K562 (cell line): ENCODE data around the gene NELFA. TPM values are rescaled to one million over a fixed set of nuclear protein-coding genes. Genes with fewer than 3 reads are reported as not detected.

Experiments used
- ATAC-seq: fragments of 200-7000 bp; cut with Tn5 transposase; 3 replicates; pipeline ENCODE4 v1.9.1; 2020; ENCODE audit warnings: moderate library complexity
- BruUV-seq: library from RNA; stranded (reverse); fragments of 400-500 nt; replicated peaks from 2 replicates; lab custom pipeline; 2021; lab: Mats Ljungman, UMichigan
- CTCF ChIA-PET: fragments of 300-600 bp; formaldehyde crosslinking; extraction: SDS; loops from one replicate; lab custom pipeline; 2021; ENCODE audit warnings: low intra/inter-chr PET ratio; lab: Yijun Ruan, JAX
- POLR2A ChIA-PET: fragments of 300-600, 350-650 bp; sonication (Branson Sonifier 250); formaldehyde crosslinking; extraction: SDS; loops from one replicate; lab custom pipeline; 2021; ENCODE audit warnings: antibody characterized with exemption, inconsistent platforms; lab: Yijun Ruan, JAX
- DNase-seq, 4 experiments: peaks; one replicate each; pipeline versions ENCODE4 v3.0.0 to v3.0.0-alpha.2; 2011 to 2018; ENCODE audit warnings: low spot score in 3 of 4, mixed read lengths in 3 of 4; ENCODE audit errors: extremely low read depth in 1 of 4
- FAIRE-seq: peaks from 2 replicates; lab custom pipeline; 2011; peaks lifted over from hg19 to GRCh38; lab: Jason Lieb, UNC
- H2AFZ ChIP-seq: 2 replicates; pipeline ENCODE4 v1.6.0; 2011; ENCODE audit warnings: low read depth, low read length, control low read depth, inconsistent platforms
- H3K27ac ChIP-seq: fragments of 200-600 bp; 3 replicates; pipeline ENCODE4 v1.8.0; 2011; ENCODE audit warnings: low read depth, mild to moderate bottlenecking, control low read depth, inconsistent platforms, low read length, moderate library complexity, mixed read lengths; ENCODE audit errors: extremely low read depth
- H3K27me3 ChIP-seq, 2 experiments: fragments of 300-600 bp in 1 of 2; 2 replicates in 1 of 2; 3 replicates in 1 of 2; pipeline versions ENCODE4 v1.6.0 to v1.8.0; 2011; ENCODE audit warnings: inconsistent platforms in 2 of 2, low read length in 2 of 2, mild to moderate bottlenecking in 1 of 2, mixed read lengths in 1 of 2, moderate library complexity in 1 of 2; ENCODE audit not compliant: control insufficient read depth in 2 of 2, insufficient read depth in 2 of 2
- H3K36me3 ChIP-seq: fragments of 300-600 bp; 3 replicates; pipeline ENCODE4 v1.8.0; 2011; ENCODE audit warnings: mild to moderate bottlenecking, low read length, inconsistent platforms; ENCODE audit not compliant: control insufficient read depth, insufficient read depth
- H3K4me1 ChIP-seq, 2 experiments: fragments of 200-600 bp in 1 of 2; replicated peaks in 1 of 2; 2 replicates in 1 of 2; 3 replicates in 1 of 2; pipeline versions ENCODE4 v1.5.1 to v1.8.0; 2011; ENCODE audit warnings: inconsistent platforms in 2 of 2, low read length in 2 of 2, mild to moderate bottlenecking in 1 of 2, mixed read lengths in 1 of 2, moderate library complexity in 1 of 2; ENCODE audit not compliant: control insufficient read depth in 2 of 2, insufficient read depth in 2 of 2
- H3K4me2 ChIP-seq: 2 replicates; pipeline ENCODE4 v1.6.1; 2011; ENCODE audit warnings: low read length, control low read depth, inconsistent platforms, mixed read lengths; ENCODE audit not compliant: insufficient read depth
- H3K4me3 ChIP-seq: fragments of 200-600 bp; sonication (generic), shearing (Covaris generic); 2 replicates; pipeline ENCODE4 v1.5.1; 2016; ENCODE audit warnings: control low read depth, inconsistent platforms
- H3K79me2 ChIP-seq: fragments of 200-600 bp; 3 replicates; pipeline ENCODE4 v1.8.0; 2011; ENCODE audit warnings: low read length, inconsistent platforms; ENCODE audit not compliant: control insufficient read depth, insufficient read depth
- H3K9ac ChIP-seq, 2 experiments: 2 replicates each; pipeline versions ENCODE4 v1.6.0 to v1.6.1; 2011; ENCODE audit warnings: low read depth in 2 of 2, low read length in 2 of 2, control low read depth in 1 of 2, inconsistent platforms in 1 of 2, mild to moderate bottlenecking in 1 of 2, mixed read lengths in 1 of 2; ENCODE audit not compliant: insufficient read depth in 1 of 2
- H3K9me1 ChIP-seq: one replicate; pipeline ENCODE4 v1.6.0; 2011; ENCODE audit warnings: inconsistent platforms, mild to moderate bottlenecking, low read length, moderate library complexity; ENCODE audit not compliant: control insufficient read depth, insufficient read depth
- H3K9me3 ChIP-seq: replicated peaks from 2 replicates; pipeline ENCODE4 v1.5.1; 2011; ENCODE audit warnings: low read depth, low read length, inconsistent platforms; ENCODE audit not compliant: control insufficient read depth, insufficient read depth
- H4K20me1 ChIP-seq: replicated peaks from 2 replicates; pipeline ENCODE4 v1.6.1; 2011; ENCODE audit warnings: low read length, inconsistent platforms, mixed read lengths; ENCODE audit not compliant: control insufficient read depth, insufficient read depth
- KLF10 ChIP-seq: fragments of 250-450 bp; sonication (Bioruptor Pico); IDR thresholded peaks from 2 replicates; pipeline ENCODE4 v1.6.1; 2021; ENCODE audit warnings: matching md5 sums
- NCOA1 ChIP-seq: fragments of 450-650 bp; IDR thresholded peaks from 2 replicates; pipeline ENCODE4 v1.6.1; 2016; ENCODE audit warnings: low read depth
- NCOA2 ChIP-seq, 2 experiments: fragments of 450-650 bp; IDR thresholded peaks; 2 replicates each; pipeline ENCODE4 v1.6.1; 2018; ENCODE audit warnings: mild to moderate bottlenecking in 2 of 2, moderate library complexity in 1 of 2; ENCODE audit not compliant: partially characterized antibody in 2 of 2
- POLR3G ChIP-seq: IDR thresholded peaks from 2 replicates; pipeline ENCODE4 v1.6.1; 2011; ENCODE audit not compliant: insufficient read length, insufficient replicate concordance; ENCODE audit errors: extremely low read depth
- SOX6 ChIP-seq: fragments of 450-650 bp; IDR thresholded peaks from 2 replicates; pipeline ENCODE4 v1.6.1; 2014; ENCODE audit warnings: mild to moderate bottlenecking
- WGBS: fragments of 100-300 bp; shearing (Covaris generic); methylation state at CpG from one replicate; pipeline ENCODE4 v1.1.6; 2016; ENCODE audit warnings: low coverage, mixed read lengths; ENCODE audit not compliant: insufficient coverage; ENCODE audit errors: missing lambda C conversion rate; 5-methylcytosine and 5-hydroxymethylcytosine counted together
- in situ Hi-C: fragments of 300-500 bp; cut with MboI; formaldehyde crosslinking; loops from 4 replicates; pipeline ENCODE4 v1.15.0; 2018; ENCODE audit warnings: inconsistent platforms, mixed read lengths
- intact Hi-C: fragments of 100-400 bp; cut with micrococcal nuclease; formaldehyde crosslinking; loops from 2 replicates; pipeline ENCODE4 v1.14.2; 2022
- polyA plus RNA-seq, 8 experiments: library from polyadenylated mRNA; depleted of rRNA in 4 of 8; stranded (reverse) in 5 of 8; unstranded in 3 of 8; fragments of >200 nt; fragmentation: Nextera tagmentation in 2 of 8; fragmentation: Illumina TruSeq in 1 of 8; extraction: Ambion mirVana in 2 of 8; extraction: Trizol in 1 of 8; gene quantifications; 2 replicates each; pipeline versions ENCODE4 v1.2.1 to v1.2.3, GENCODE V29; 2011 to 2014; ENCODE audit warnings: inconsistent platforms in 1 of 8, missing spikeins in 1 of 8
- total RNA-seq, 7 experiments: library from RNA; depleted of rRNA in 6 of 7; stranded (reverse); fragments of >200 nt in 6 of 7; fragmentation: Illumina TruSeq in 2 of 7; extraction: Trizol in 2 of 7; gene quantifications; 2 replicates each; pipeline versions ENCODE4 v1.2.1 to v1.2.3, GENCODE V29; 2011 to 2021; ENCODE audit warnings: low replicate concordance in 1 of 7
- TF ChIP-seq, protein P1 (sequence below): sonication (generic); formaldehyde crosslinking; IDR thresholded peaks from 2 replicates; pipeline ENCODE4 v1.8.0; 2023; ENCODE audit warnings: missing genetic modification reagents, mild to moderate bottlenecking, borderline replicate concordance

The NELFA gene
- total and polyA plus RNA-seq, 9 of the 15 experiments (the other 6 are each of a cell fraction or from before 2014, with no cell fraction given), result 0.76 to 59.6 (median 14.8) TPM

- no TSS peak for BruUV-seq
- ChIA-PET POLR2A (no interaction called here), CTCF (no interaction called here)
- Histone ChIP-seq H3K9me1 (no peaks in the 10 kb centered on the region), H3K9ac (no peak overlapping the region), H3K36me3 (peaks cover 90% of the 10 kb centered on the region), H3K27ac (no peak overlapping the region), H3K27me3 (no peaks in the 10 kb centered on the region), H3K4me3 (no peak overlapping the region), H2AFZ (no peak overlapping the region), H3K4me2 (no peak overlapping the region), H3K79me2 (no peaks in the 10 kb centered on the region; the same call in 2 of the 3 replicates), H4K20me1 (peaks cover 4% of the 10 kb centered on the region; the same call in 1 of the 2 replicates), H3K4me1 (no peaks in the 10 kb centered on the region; a peak in 1 of 5 replicates), H3K9me3 (no peaks in the 10 kb centered on the region)
- intact Hi-C loops, result no loop called here
- FAIRE-seq (no peak), DNase-seq (no peak), ATAC-seq (no peak)
- no peak for TF ChIP-seq NCOA1
- no peak for TF ChIP-seq NCOA2 (IDR thresholded peaks at IDR 0.05; ENCODE audit: partially characterized antibody in 2 of 2)
- TF ChIP-seq, protein P1, sequence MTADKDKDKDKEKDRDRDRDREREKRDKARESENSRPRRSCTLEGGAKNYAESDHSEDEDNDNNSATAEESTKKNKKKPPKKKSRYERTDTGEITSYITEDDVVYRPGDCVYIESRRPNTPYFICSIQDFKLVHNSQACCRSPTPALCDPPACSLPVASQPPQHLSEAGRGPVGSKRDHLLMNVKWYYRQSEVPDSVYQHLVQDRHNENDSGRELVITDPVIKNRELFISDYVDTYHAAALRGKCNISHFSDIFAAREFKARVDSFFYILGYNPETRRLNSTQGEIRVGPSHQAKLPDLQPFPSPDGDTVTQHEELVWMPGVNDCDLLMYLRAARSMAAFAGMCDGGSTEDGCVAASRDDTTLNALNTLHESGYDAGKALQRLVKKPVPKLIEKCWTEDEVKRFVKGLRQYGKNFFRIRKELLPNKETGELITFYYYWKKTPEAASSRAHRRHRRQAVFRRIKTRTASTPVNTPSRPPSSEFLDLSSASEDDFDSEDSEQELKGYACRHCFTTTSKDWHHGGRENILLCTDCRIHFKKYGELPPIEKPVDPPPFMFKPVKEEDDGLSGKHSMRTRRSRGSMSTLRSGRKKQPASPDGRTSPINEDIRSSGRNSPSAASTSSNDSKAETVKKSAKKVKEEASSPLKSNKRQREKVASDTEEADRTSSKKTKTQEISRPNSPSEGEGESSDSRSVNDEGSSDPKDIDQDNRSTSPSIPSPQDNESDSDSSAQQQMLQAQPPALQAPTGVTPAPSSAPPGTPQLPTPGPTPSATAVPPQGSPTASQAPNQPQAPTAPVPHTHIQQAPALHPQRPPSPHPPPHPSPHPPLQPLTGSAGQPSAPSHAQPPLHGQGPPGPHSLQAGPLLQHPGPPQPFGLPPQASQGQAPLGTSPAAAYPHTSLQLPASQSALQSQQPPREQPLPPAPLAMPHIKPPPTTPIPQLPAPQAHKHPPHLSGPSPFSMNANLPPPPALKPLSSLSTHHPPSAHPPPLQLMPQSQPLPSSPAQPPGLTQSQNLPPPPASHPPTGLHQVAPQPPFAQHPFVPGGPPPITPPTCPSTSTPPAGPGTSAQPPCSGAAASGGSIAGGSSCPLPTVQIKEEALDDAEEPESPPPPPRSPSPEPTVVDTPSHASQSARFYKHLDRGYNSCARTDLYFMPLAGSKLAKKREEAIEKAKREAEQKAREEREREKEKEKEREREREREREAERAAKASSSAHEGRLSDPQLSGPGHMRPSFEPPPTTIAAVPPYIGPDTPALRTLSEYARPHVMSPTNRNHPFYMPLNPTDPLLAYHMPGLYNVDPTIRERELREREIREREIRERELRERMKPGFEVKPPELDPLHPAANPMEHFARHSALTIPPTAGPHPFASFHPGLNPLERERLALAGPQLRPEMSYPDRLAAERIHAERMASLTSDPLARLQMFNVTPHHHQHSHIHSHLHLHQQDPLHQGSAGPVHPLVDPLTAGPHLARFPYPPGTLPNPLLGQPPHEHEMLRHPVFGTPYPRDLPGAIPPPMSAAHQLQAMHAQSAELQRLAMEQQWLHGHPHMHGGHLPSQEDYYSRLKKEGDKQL, result no peak
- TF ChIP-seq KLF10 (CRISPR knock-in tag), result no peak
- TF ChIP-seq POLR3G, result no peak
- no peak for TF ChIP-seq SOX6
- 87% methylated on average over 7 of the region's 7 CpGs for WGBS
- in situ Hi-C loops, result no loop called here
Observed at GRCh38 chr4:1943928-1944327, 64.8 kb downstream of the NELFA start.
